ENCODE data around the gene DDX20.

DDX20 gene

GRCh38 chr1:111755331-111756123 lies at the start of gene DDX20:
DDX20 (plus strand) TSS chr1:111755901; CDS start chr1:111755925, 24 bp downstream.
- DNase-seq, result peak; percentile 97 to 99 (median 97)

- DNase-seq, result no peak
Observed at GRCh38 chr1:111706921-111707320, 48.8 kb upstream of the DDX20 start.

- no peak for DNase-seq
Observed at GRCh38 chr1:111707906-111708305, 47.8 kb upstream of the DDX20 start.

- no peak for DNase-seq
Observed at GRCh38 chr1:111709986-111710385, 45.7 kb upstream of the DDX20 start.

GRCh38 chr1:111716333-111716732 lies 39.4 kb upstream of the DDX20 start:
- peak in 1 of 3 experiments; percentile 51 for DNase-seq

- no peak for DNase-seq
Observed at GRCh38 chr1:111717450-111717849, 38.3 kb upstream of the DDX20 start.

- no peak for DNase-seq
Observed at GRCh38 chr1:111719135-111719534, 36.6 kb upstream of the DDX20 start.

GRCh38 chr1:111719674-111720132 lies 36.0 kb upstream of the DDX20 start:
- DNase-seq, result no peak

GRCh38 chr1:111720274-111720976 lies 35.3 kb upstream of the DDX20 start:
- DNase-seq, result no peak

- no peak for DNase-seq
Observed at GRCh38 chr1:111720977-111721786, 34.5 kb upstream of the DDX20 start.

GRCh38 chr1:111723091-111723806 lies 32.5 kb upstream of the DDX20 start:
- DNase-seq, result no peak

GRCh38 chr1:111723871-111724270 lies 31.8 kb upstream of the DDX20 start:
- DNase-seq, result no peak

- no peak for DNase-seq
Observed at GRCh38 chr1:111725192-111725591, 30.5 kb upstream of the DDX20 start.

- DNase-seq, result no peak
Observed at GRCh38 chr1:111727056-111727455, 28.6 kb upstream of the DDX20 start.

GRCh38 chr1:111729271-111729921 lies 26.3 kb upstream of the DDX20 start:
- DNase-seq, result no peak

- DNase-seq, result no peak
Observed at GRCh38 chr1:111729946-111730681, 25.6 kb upstream of the DDX20 start.

GRCh38 chr1:111730706-111731105 lies 25.0 kb upstream of the DDX20 start:
- no peak for DNase-seq

GRCh38 chr1:111731956-111732355 lies 23.7 kb upstream of the DDX20 start:
- no peak for DNase-seq

GRCh38 chr1:111732718-111733117 lies 23.0 kb upstream of the DDX20 start:
- no peak for DNase-seq

GRCh38 chr1:111733183-111733991 lies 22.3 kb upstream of the DDX20 start:
- DNase-seq, result no peak

GRCh38 chr1:111733992-111734341 lies 21.7 kb upstream of the DDX20 start:
- no peak for DNase-seq

All from NCI-H1417 (cell line).